Activated gamma-delta T cell treated with Interleukin-2 at 50 U/mL for 16 hours (primary cell): ENCODE data around the gene MGAT4B.
"Not testable (repeated sequence)": the region's sequence is repeated elsewhere in the genome, so short reads cannot be mapped to it uniquely, and the experiment has no call there.

ENCODE experiments used
- DNase-seq: peaks from one replicate; pipeline ENCODE4 v3.0.0-alpha.2; 2020

The MGAT4B gene

GRCh38 chr5:179794171-179794570 is 12.5 kb downstream of the MGAT4B start:
- DNase-seq, result no peak

GRCh38 chr5:179793468-179794139 is 13.1 kb downstream of the MGAT4B start, which contains the start of gene LTC4S:
Gene LTC4S (plus strand): TSS chr5:179793986. CDS start chr5:179794081, 95 bp downstream.
- DNase-seq, result peak; percentile 72

- no peak for DNase-seq
Observed at GRCh38 chr5:179792612-179793467, 13.8 kb downstream of the MGAT4B start.

- DNase-seq, result no peak
Observed at GRCh38 chr5:179791881-179792611, 14.6 kb downstream of the MGAT4B start.

- DNase-seq, result not testable (repeated sequence)
Observed at GRCh38 chr5:179789278-179789677, 17.4 kb downstream of the MGAT4B start.

- no peak for DNase-seq
Observed at GRCh38 chr5:179788193-179788854, 18.3 kb downstream of the MGAT4B start.

GRCh38 chr5:179786861-179787260 is 19.8 kb downstream of the MGAT4B start:
- DNase-seq, result no peak

- DNase-seq, result no peak
Observed at GRCh38 chr5:179783128-179783527, 23.5 kb downstream of the MGAT4B start.

GRCh38 chr5:179781846-179782245 is 24.8 kb downstream of the MGAT4B start:
- DNase-seq, result no peak

- DNase-seq, result no peak
Observed at GRCh38 chr5:179780362-179780761, 26.3 kb downstream of the MGAT4B start.

GRCh38 chr5:179779826-179780225 is 26.8 kb downstream of the MGAT4B start:
- DNase-seq, result no peak

GRCh38 chr5:179778591-179778990 is 28.1 kb downstream of the MGAT4B start:
- DNase-seq, result no peak

GRCh38 chr5:179777909-179778308 is 28.8 kb downstream of the MGAT4B start:
- no peak for DNase-seq

- no peak for DNase-seq
Observed at GRCh38 chr5:179777456-179777855, 29.2 kb downstream of the MGAT4B start.

- no peak for DNase-seq
Observed at GRCh38 chr5:179776411-179776938, 30.2 kb downstream of the MGAT4B start.

- no peak for DNase-seq
Observed at GRCh38 chr5:179774442-179774841, 32.2 kb downstream of the MGAT4B start.

GRCh38 chr5:179773686-179774040 is 33.0 kb downstream of the MGAT4B start:
- DNase-seq, result no peak

- DNase-seq, result no peak
Observed at GRCh38 chr5:179772351-179772750, 34.3 kb downstream of the MGAT4B start.

GRCh38 chr5:179771311-179771895 is 35.3 kb downstream of the MGAT4B start:
- DNase-seq, result no peak

- no peak for DNase-seq
Observed at GRCh38 chr5:179769796-179770195, 36.9 kb downstream of the MGAT4B start.

GRCh38 chr5:179769271-179769670 is 37.4 kb downstream of the MGAT4B start:
- no peak for DNase-seq
